ENCODE results near the gene KTN1.

The KTN1 gene

DNA sequence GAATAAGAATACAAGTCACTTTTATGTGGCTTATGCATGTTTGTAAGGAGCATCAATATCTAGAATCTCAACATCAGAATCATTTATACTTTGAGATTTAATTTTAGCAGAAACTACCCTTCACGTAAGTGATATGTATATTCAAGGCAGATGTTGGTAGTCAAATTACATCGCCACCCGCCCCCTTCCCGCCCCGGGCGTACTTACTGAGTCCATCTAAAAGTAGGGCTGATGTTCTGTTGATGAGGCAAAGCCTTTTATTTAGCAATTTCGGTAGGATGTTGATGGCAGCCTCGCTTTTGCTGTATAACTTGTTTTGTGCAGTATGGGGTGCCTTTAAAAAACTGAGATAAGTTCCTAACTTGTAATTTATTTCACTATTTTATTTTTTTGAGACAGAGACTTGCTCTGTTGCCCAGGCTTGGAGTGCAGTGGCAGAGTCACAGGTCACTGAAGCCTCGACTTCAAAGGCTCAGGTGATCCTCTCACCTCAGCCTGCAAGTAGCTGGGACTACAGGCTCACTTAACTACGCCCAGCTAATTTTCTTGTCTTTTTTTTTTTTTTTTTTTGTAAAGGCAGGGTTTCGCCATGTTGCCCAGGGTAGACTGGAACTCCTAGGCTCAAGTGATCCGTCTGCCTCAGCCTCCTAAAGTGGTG lies 30.8 kb downstream of the KTN1 start:
- DNase-seq = no peak

DNA sequence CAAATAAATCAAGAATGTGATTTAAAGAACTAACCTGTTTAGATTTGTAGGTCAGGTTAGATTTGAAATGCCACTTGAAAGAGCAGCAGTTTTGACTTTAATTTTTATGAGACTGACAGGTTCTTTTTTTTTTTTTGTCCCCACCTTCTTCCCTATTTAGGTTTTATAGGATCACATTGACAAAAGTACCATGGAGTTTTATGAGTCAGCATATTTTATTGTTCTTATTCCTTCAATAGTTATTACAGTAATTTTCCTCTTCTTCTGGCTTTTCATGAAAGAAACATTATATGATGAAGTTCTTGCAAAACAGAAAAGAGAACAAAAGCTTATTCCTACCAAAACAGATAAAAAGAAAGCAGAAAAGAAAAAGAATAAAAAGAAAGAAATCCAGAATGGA lies 31.9 kb downstream of the KTN1 start:
- no peak for DNase-seq

DNA sequence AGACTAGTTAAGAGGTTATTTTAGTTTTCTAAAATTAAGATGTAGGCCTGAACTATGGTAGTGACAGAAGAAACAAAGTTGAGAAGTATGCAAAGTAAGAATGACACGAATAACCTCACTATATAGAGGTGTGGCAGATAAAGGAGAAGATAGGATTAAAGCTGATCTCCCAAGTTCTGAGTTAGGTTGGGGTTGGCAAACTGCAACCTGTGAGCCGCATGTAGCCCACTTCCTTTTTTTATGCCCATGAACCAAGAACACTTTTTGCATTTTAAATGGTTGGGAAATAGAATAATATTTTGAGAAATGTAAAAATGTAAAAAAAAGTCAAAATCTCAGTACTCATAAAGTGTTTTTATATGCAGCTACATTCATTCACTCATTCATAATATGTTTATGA lies 34.3 kb downstream of the KTN1 start:
- no peak for DNase-seq

DNA sequence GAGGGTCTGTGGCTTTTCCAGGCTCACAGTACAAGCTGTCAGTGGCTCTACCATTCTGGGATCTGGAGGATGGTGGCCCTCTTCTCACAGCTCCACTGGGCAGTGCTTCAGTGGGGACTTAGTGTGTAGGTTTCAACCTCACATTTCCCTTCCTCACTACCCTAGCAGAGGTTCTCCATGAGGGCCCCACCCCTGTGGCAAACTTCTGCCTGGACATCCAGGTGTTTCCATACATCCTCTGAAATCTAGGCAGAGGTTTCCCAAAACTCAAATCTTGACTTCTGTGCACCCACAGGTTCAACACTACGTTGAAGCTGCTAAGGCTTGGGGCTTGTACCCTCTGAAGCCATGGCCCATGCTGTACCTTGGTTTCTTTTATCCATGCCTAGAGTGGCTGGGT lies 40.3 kb downstream of the KTN1 start:
- no peak for DNase-seq

DNA sequence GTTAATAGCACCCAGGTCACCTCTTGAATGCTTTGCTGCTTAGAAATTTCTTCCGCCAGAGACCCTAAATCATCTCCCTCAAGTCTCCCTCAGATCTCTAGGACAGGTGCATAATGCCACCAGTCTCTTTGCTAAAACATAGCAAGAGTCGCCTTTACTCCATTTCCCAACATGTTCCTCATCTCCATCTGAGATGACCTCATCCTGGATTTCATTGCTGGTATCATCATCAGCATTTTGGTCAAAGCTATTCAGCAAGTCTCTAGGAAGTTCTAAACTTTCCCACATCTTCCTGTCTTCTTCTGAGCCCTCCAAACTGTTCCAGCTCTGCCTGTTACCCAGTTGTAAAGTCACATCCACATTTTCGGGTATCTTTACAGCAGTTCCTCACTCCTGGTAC lies 41.0 kb downstream of the KTN1 start:
- DNase-seq = no peak

DNA sequence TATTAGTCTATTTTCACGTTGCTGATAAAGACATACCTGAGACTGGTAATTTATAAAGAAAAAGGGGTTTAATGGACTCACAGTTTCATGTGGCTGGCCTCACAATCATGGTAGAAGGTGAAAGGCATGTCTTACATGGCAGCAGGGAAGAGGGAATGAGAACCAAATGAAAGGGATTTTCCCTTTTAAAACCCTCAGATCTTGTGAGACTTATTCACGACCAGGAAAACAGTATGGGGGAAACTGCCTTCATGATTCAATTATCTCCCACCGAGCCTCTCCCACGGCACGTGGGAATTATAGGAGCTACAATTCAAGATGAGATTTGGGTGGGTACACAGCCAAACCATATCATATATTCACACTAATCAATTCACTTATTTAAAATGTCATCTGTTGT lies 41.4 kb downstream of the KTN1 start:
- DNase-seq = no peak

DNA sequence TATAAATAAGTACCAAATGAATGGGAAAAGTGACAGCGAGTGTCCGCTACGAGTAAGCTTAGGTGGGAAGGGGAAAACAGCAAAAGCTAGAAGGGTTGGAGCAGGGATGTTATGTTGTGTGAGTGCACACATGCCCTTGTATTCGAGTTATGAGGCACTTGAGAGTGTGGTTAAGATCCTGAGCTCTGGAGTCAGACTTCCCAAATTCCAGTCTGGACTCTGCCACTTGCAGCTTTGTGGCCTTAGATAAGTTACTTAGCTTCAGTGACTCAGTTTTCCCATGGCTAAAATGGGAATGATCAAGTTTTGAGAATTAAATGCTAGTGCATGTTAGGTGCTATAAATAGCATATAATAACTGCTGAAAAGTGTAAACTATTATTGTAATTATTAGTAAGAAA lies 44.9 kb downstream of the KTN1 start:
- no peak for DNase-seq

DNA sequence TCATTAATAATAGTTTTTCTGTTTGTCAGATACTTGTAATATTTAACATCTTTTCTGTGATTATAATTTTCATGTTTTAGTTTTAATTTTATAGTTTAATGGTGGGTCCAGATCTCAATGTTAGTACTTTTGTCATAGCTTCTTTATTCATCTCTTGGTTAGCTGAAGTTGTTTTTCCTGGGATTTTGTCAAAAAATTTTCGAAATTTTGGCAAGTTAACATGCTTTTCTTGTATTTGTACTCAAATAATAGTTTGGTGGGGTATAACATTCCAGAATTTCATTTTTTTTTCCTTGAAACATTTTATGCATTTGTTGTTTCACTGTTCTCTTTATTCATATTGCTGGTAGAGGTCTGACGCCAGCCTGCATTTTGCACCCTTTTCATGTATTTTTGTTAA lies 45.5 kb downstream of the KTN1 start:
- DNase-seq = no peak

DNA sequence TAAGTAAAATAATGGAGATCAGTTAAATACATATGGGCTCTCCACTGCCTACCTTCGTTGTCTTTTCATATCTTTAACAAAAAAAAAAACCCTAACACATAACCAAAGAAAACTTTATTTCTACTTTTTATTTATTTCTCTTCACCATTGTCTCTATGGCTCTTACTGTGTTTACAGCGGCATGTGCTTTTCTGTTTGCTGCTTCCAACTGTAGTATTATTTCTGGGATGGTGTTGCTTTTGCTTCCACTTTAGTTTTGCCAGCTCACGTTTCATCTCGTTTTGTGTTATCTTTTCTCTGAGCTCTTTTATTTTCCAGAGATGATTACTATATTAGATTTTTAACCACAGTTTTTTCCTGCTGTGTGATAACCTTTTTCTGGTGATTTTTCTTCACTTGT lies 46.1 kb downstream of the KTN1 start:
- no peak for DNase-seq

DNA sequence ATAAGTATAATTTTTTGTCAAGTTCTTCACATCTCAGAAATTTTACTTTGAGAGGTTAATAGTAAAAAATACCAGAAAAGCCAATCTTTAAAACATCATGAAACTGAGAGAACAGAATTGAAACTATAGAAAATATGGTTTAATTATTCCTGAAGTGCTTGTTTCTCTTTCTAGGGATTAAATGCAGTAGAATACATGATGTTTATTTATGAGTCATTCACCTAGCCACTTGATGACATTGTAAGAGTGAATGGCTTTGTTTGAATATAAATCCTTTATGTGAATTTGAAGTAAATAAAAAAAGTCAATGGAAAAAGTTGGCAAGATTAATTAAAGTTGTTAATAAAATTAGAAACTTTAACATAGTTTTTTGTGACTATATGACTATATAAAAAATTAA lies 48.4 kb downstream of the KTN1 start:
- DNase-seq = no peak

DNA sequence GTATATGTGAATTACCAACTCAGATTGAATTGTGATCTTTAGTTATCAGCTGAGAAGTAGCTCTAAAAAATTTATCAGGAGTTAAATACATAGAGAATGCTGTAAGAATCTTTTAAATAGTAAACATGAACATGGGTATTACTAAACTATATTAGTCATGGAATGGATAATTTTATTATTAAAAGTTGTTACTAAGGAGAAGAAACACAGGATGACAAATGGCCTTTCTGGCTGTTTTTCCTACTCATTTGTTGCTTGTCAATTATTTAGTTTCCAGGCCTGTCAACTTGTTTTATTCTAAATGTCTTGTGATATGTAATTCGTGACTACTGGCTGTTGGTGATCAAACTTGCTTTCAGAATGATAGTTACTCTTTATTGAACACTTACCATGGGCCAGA lies 58.7 kb downstream of the KTN1 start:
- no peak for DNase-seq

DNA sequence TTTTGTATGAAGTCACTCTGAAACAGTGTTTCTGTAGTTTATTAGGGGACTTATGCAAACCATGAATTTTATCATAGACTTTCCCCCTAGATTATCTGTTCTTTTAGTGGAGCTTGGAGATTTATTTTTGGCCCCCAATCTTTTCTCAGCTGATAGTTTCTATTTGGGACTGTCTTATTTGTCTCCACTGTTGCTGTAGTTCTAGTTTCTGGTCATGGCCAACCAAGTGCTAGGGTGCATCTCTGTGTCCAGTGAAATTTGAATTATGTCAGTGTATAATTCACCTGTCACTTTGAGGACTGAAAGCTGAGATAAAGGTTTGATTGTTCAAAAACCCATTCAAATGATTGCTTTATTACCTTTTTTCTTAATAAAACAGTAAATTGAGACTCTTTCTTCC lies 61.3 kb downstream of the KTN1 start:
- DNase-seq = no peak

DNA sequence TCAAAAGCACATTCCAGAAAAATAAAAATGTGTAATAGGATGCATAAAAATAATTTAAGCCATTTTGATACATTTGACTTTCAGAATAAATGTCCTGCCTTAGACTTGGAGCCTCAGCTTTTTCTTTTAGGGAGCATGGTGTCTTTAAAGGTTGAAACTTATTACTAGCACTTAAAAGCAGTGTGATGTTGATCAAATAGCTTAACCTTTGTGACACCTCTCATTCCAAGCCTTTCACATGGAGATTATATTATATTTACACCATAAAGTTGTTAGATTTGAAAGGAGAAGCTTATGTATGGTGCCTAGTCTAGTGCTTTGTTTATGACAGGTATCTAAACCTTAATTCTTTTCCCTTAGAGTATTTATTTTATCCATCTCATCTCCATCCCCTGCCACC lies 61.9 kb downstream of the KTN1 start:
- no peak for DNase-seq

DNA sequence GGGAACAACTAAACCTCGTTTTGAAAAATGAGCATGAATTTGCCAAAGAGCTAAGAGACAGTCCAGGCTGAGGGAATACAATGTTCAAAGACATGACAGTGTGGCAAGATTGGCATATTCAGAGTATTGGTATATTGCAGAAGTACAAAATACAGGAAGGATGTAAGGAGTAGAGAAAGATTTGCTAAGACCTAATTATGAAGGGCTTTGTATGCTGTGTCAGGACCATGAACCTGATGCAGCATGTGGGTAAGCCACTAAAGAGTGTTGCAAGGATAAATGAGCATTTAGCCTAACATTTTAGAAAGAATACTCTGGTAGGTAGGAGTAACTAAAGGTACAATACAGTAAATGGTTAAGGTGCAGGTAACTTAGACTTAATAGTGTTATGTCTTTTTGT lies 65.1 kb downstream of the KTN1 start:
- no peak for DNase-seq

DNA sequence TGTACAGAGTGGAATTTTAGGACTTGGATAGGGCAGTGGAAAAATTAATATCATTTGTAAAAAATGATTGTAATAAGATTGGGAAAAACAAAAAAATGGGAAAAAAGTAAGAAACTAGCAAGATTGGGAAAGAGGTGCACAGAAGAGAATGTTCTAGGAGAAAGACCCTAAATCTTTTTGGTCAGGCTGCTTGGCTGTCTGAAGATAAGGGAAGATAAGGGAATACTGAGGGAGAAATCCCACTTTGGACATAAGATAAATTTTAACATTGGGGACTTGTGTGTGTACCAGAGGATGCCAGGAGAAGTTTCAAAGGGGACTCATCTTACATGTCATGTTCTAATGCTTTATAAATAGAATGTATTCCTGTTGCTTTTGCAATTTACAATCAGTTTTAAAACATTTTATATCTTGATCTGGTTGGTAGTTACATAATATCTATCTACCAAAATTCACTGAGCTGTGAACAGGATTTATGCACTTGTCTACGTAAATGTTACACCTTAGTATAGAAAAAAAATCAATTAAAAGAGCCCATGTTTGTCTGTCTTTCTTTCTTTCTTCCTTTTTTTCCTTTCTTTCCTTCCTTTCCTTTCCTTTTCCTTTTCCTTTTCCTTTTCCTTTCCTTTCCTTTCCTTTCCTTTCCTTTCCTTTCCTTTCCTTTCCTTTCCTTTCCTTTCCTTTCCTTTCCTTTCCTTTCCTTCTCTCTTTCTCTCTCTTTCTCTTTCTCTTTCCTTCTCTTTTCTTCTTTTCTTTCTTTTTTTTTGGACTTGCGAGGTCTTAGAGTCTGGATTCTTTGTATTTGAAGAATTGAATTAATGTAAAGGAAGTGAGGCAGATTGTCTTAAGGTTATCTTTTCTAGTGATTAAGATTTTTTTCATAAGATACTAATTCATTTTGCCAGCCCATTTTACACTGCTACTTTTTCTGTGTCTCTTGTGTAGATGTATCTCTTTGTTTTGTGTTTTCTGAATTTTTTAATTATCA lies 66.1 kb downstream of the KTN1 start:
- no peak for DNase-seq

DNA sequence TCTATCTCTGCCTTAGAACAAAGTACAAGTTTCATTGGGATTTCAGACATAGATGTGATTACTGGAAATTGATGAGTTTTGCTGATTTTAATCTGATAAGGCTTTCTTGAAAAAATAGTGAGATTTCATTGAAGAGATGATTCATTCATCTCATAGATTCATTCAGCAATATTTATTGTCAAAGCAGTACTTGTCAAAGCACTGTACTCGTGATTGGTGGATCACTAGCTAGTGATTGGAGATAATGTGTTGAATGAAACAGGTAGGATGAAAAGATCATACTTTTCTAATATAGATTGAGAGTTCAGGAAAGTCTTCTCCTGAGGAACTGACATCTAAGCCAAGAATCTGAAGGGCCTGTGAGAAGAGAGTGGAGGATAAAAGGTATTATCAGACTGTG lies 71.0 kb downstream of the KTN1 start:
- no peak for DNase-seq

DNA sequence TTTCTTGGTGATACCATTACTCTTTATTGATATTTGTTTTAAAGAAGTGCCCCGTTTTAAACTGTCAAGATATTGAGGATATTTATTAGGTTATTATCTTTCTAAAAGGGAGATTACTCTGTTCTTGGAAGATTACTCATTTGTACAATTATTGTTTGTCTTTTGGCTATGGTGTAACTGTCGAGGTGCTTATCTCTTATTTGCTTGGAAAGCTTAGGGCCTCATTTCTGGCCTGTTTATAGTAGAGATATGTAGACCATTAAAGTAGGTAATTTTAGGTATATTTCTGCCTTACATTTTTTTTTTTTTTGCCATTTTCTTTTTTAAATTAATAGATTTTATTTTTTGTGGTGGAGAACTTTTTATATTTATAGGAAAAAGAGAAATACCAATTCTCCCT lies 74.2 kb downstream of the KTN1 start:
- DNase-seq = no peak

DNA sequence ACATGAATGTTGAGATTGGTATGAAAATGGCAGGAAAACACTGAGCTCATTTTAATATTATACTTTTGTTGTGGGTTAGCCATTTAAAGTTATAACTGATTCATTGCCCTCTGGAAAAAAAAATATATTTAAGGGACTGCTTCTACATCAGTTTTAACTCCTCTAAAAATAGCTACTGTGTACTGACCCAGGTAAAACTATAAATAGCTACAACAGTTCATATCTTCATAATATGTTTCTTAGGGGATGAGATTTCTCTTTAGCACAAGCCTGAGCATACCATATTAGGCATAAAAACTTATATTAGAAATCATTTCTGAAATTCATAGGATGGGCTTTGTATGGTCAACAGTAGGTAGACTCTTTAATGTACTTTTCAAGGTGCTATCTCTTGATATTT lies 81.0 kb downstream of the KTN1 start:
- DNase-seq = no peak

DNA sequence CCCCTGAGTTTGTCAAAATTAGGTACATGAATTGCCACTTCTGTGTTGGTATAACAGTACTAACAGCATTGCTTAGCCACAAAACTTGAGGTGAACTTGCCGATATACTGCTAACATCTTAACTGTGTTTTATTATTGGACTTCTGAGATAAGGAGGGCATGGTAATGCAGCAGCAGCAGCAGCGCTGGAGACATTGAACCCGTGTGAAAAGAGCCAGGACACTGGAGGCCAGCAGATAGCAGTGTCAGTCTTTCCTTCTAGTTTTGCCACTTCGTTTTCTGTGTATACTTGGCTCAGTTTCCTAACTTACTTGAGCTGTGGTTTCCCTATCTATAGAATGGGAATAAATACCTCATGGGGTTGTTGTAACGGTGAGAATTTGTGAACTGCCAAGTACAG lies 82.7 kb downstream of the KTN1 start:
- DNase-seq = no peak

DNA sequence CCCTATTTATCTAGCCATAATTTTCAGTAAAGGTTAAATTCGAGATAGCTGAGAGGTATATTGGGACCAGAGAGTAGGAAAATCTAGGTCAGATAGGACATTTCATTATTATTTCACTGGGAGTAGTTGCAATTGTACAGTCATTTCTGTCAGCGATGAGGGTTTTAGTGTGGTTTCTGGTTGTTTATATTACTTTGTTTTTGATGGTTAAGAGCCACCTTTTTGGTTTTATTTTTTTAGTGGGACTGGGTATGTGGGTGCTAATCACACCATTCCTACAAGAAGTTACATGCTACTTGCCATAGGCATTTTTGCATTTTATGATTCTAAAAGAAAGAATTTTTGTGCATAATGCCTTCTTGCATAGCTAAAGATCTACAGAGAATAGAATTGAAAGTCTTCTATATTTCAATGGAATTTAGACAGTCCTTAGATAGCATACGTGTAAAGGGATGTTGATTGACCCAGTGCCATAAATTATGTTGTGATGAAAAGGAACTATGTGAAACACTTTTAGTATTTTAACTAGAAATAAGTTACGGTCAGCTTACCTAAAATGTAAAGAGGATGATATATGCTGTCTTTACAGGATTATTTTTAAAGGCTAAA lies 85.2 kb downstream of the KTN1 start:
- DNase-seq = no peak

DNA sequence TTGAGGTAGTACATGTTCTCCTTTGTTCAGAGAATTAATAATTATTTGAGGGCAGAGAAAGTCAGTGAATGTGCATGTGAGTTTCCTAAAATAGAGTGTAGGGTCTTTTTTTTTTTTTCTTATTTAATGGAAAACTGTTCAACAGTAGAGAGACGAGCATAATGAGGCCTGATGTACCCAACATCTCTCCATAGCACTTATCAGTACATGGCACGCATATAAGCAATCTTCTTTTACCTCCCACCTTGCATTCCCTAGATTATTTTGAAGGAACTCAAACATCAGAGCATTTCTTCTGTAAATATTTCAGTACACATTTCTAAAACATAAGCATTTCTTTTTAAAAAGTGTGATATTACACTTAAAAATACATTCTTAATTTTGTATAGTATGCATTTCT lies 87.8 kb downstream of the KTN1 start:
- DNase-seq = no peak

DNA sequence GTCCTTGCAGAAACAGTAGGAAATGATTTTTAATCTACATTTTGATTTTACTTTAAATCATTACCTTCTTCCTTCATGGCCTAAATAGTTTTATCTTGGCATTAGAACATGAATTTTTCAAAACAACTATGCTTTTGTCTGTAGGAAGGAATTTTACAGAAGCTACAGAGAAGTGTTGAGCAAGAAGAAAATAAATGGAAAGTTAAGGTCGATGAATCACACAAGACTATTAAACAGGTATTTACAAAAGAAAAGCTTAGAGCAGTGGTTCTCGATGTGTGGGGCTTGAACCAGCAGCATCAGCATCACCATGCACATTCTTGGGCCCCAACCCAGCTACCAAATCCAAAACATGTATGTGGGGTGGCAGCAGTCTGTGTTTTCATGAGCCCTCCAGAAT lies 91.6 kb downstream of the KTN1 start:
- DNase-seq = no peak

DNA sequence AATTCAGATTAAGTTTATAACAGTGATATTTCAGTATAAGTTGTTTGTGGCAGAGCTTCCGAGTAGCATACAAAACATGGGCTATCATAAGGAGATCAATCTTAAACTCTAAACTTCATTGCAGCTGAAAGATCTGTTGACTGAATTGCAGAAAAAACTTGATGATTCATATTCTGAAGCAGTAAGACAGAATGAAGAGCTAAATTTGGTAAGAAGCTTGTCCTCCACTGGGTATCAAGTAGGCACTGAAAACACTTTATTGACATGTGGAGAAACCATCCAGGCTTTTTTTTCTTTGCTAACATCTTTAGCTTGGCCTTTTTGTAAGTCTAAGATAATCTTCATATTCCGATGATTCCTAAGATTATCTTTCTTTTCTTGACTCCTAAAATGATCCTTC lies 93.0 kb downstream of the KTN1 start:
- no peak for DNase-seq

DNA sequence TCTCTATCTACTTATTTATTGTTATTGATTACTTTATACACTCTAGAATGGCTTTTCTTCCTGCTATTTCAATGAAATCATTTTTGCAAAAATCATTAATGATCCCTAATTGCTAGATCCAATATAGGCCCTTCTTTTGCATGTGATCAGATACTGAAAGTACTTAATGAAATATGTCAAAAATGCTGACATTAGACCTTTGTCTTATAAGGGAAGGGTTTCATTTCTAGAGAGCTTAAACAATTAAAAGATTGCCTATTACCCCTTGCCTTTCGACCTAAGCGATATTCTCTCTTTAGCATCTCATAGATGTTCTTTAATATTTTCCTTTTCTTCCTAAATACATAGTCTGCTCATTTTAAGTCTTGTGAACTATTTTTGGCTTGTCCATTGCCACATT lies 101.1 kb downstream of the KTN1 start:
- DNase-seq = no peak

Measured in NCI-H446 (cell line).